Loucy (cell line): ENCODE measurements around the gene ZFHX3.

Source experiments
- H2AFZ ChIP-seq: fragments of 200-600 bp; sonication (generic); 2 replicates; pipeline ENCODE4 v1.6.0; 2016; ENCODE audit warnings: antibody characterized with exemption, mild to moderate bottlenecking, low read length, moderate library complexity
- H3F3A ChIP-seq: fragments of 200-600 bp; 2 replicates; pipeline ENCODE4 v1.6.0; 2016; ENCODE audit warnings: antibody characterized with exemption, low read depth, mild to moderate bottlenecking
- H3K27me3 ChIP-seq: fragments of 200-600 bp; sonication (generic); 2 replicates; pipeline ENCODE4 v1.6.1; 2014; ENCODE audit warnings: low read length, mild to moderate bottlenecking; ENCODE audit not compliant: insufficient read depth, poor library complexity, severe bottlenecking
- H3K36me3 ChIP-seq: fragments of 200-600 bp; sonication (generic); 2 replicates; pipeline ENCODE4 v1.6.1; 2016; ENCODE audit warnings: low read length; ENCODE audit not compliant: insufficient read depth
- H3K4me1 ChIP-seq: fragments of 200-600 bp; sonication (generic); 2 replicates; pipeline ENCODE4 v1.5.1; 2014; ENCODE audit warnings: low read length, mild to moderate bottlenecking; ENCODE audit not compliant: insufficient read depth, poor library complexity, severe bottlenecking
- H3K4me2 ChIP-seq: fragments of 200-600 bp; sonication (generic); 2 replicates; pipeline ENCODE4 v1.6.0; 2014; ENCODE audit warnings: antibody characterized with exemption, low read length, low read depth, mild to moderate bottlenecking; ENCODE audit not compliant: poor library complexity, severe bottlenecking
- H3K4me3 ChIP-seq: fragments of 200-600 bp; sonication (generic); 2 replicates; pipeline ENCODE4 v1.5.1; 2014; ENCODE audit warnings: low read length, mild to moderate bottlenecking, mixed read lengths; ENCODE audit not compliant: poor library complexity, severe bottlenecking
- H3K79me2 ChIP-seq: fragments of 200-600 bp; sonication (generic); 2 replicates; pipeline ENCODE4 v1.6.1; 2014; ENCODE audit warnings: low read length; ENCODE audit not compliant: insufficient read depth
- H3K9ac ChIP-seq: fragments of 200-600 bp; sonication (generic); 2 replicates; pipeline ENCODE4 v1.6.0; 2014; ENCODE audit warnings: mild to moderate bottlenecking, low read depth, low read length, moderate library complexity; ENCODE audit not compliant: poor library complexity, severe bottlenecking
- H3K9me2 ChIP-seq: fragments of 200-600 bp; sonication (generic); replicated peaks from 2 replicates; pipeline ENCODE4 v1.6.1; 2016; ENCODE audit warnings: low read depth, low read length, mixed read lengths
- H3K9me3 ChIP-seq: fragments of 200-600 bp; sonication (generic); 2 replicates; pipeline ENCODE4 v1.6.1; 2014; ENCODE audit warnings: mild to moderate bottlenecking, antibody characterized with exemption, low read length, low read depth; ENCODE audit not compliant: insufficient read depth
- H4K20me1 ChIP-seq: fragments of 200-600 bp; sonication (generic); 2 replicates; pipeline ENCODE4 v1.6.0; 2014; ENCODE audit warnings: antibody characterized with exemption, low read length, mild to moderate bottlenecking; ENCODE audit not compliant: insufficient read depth, poor library complexity, severe bottlenecking
- CTCF ChIP-seq: fragments of 200-600 bp; sonication (generic); conservative IDR thresholded peaks from 2 replicates; pipeline ENCODE4 v1.5.1; 2014; ENCODE audit warnings: mild to moderate bottlenecking, antibody characterized with exemption, low read length
- EZH2phosphoT487 ChIP-seq: fragments of 200-600 bp; IDR thresholded peaks from 2 replicates; pipeline ENCODE4 v1.6.1; 2018; ENCODE audit warnings: antibody characterized with exemption, mild to moderate bottlenecking, moderate library complexity, borderline replicate concordance

Gene ZFHX3

GRCh38 chr16:72936408-72936807 lies 111.5 kb downstream of the ZFHX3 start:
- Histone ChIP-seq H3K4me3 (no peak overlapping the region), H3F3A (no peaks in the 10 kb centered on the region), H3K9me2 (no peaks in the 10 kb centered on the region), H3K4me1 (peaks cover 23% of the 10 kb centered on the region), H3K27me3 (no peaks in the 10 kb centered on the region), H3K79me2 (no peaks in the 10 kb centered on the region; the same call in 1 of the 2 replicates), H3K4me2 (no peak overlapping the region), H4K20me1 (no peaks in the 10 kb centered on the region), H2AFZ (no peak overlapping the region), H3K36me3 (no peaks in the 10 kb centered on the region), H3K9me3 (no peaks in the 10 kb centered on the region), H3K9ac (no peak overlapping the region)
- TF ChIP-seq CTCF (no peak), EZH2phosphoT487 (no peak)

GRCh38 chr16:72935896-72936295 lies 112.0 kb downstream of the ZFHX3 start:
- H3K9me2 ChIP-seq: no peaks in the 10 kb centered on the region
- H2AFZ ChIP-seq: no peak overlapping the region
- H3K27me3 ChIP-seq: no peaks in the 10 kb centered on the region
- no peaks in the 10 kb centered on the region for H3K36me3 ChIP-seq
- no peaks in the 10 kb centered on the region for H4K20me1 ChIP-seq
- TF ChIP-seq CTCF: no peak
- no peak overlapping the region for H3K4me3 ChIP-seq
- no peaks in the 10 kb centered on the region for H3K9me3 ChIP-seq
- H3K4me2 ChIP-seq: no peak overlapping the region
- H3F3A ChIP-seq: no peaks in the 10 kb centered on the region
- H3K4me1 ChIP-seq: peaks cover 26% of the 10 kb centered on the region
- no peak overlapping the region for H3K9ac ChIP-seq
- no peaks in the 10 kb centered on the region; the same call in 1 of the 2 replicates for H3K79me2 ChIP-seq

GRCh38 chr16:72934636-72935403 lies 113.1 kb downstream of the ZFHX3 start:
- H3K9me2 ChIP-seq: no peaks in the 10 kb centered on the region
- TF ChIP-seq CTCF (no peak), EZH2phosphoT487 (no peak)
- H3K4me1 ChIP-seq: peaks cover 19% of the 10 kb centered on the region
- no peaks in the 10 kb centered on the region for H3K36me3 ChIP-seq
- no peak overlapping the region for H2AFZ ChIP-seq
- no peak overlapping the region for H3K4me2 ChIP-seq
- no peaks in the 10 kb centered on the region for H3F3A ChIP-seq
- no peaks in the 10 kb centered on the region for H3K9me3 ChIP-seq
- no peaks in the 10 kb centered on the region for H4K20me1 ChIP-seq
- H3K79me2 ChIP-seq: no peaks in the 10 kb centered on the region
- no peak overlapping the region for H3K9ac ChIP-seq
- H3K4me3 ChIP-seq: no peak overlapping the region
- no peaks in the 10 kb centered on the region for H3K27me3 ChIP-seq
